ENCODE results near the gene CDC7.

- TF ChIP-seq TAF1 (IDR thresholded peaks at IDR 0.05; ENCODE audit: low read depth) = no peak
- no peak for TF ChIP-seq POLR2AphosphoS5 (IDR thresholded peaks at IDR 0.05)
- no peak for TF ChIP-seq CTCF (IDR thresholded peaks at IDR 0.05; ENCODE audit: poor library complexity, severe bottlenecking)
- TF ChIP-seq EP300 (conservative IDR thresholded peaks at IDR 0.05; ENCODE audit: poor library complexity, severe bottlenecking) = no peak
- TF ChIP-seq EZH2 (IDR thresholded peaks at IDR 0.05; ENCODE audit: borderline replicate concordance, insufficient read depth, low read length, poor library complexity, severe bottlenecking) = no peak
- TF ChIP-seq RAD21 (conservative IDR thresholded peaks at IDR 0.05) = no peak
- no peak for TF ChIP-seq SMC3 (conservative IDR thresholded peaks at IDR 0.05; ENCODE audit: poor library complexity)
- TF ChIP-seq MXI1 (conservative IDR thresholded peaks at IDR 0.05; ENCODE audit: poor library complexity, severe bottlenecking) = no peak
- no peak for TF ChIP-seq REST (IDR thresholded peaks at IDR 0.05; ENCODE audit: borderline replicate concordance)
Observed at GRCh38 chr1:91498035-91498434, 2.6 kb upstream of the CDC7 start.

Data from neural cell (in vitro differentiated cells).